Calu3 (cell line): ENCODE data around the gene SH3PXD2B. TPM values are rescaled to one million over a fixed set of nuclear protein-coding genes. Genes with fewer than 3 reads are reported as not detected.

Experiments used
- BruUV-seq: library from RNA; stranded (reverse); fragments of 400-500 nt; replicated peaks from 2 replicates; lab custom pipeline; 2021; lab: Mats Ljungman, UMichigan
- CTCF ChIA-PET: fragments of 300-600 bp; sonication (Branson Sonifier 250); formaldehyde crosslinking; loops from one replicate; lab custom pipeline; 2022; ENCODE audit warnings: antibody characterized with exemption; lab: Charles Lee
- DNase-seq: peaks from one replicate; pipeline ENCODE4 v3.0.0; 2022
- H3K27ac Mint-ChIP-seq: one replicate; pipeline ENCODE4 v1.8.0; 2022; ENCODE audit warnings: mixed read lengths; ENCODE audit not compliant: unreplicated experiment
- H3K27me3 Mint-ChIP-seq: one replicate; pipeline ENCODE4 v1.8.0; 2022; ENCODE audit warnings: mixed read lengths; ENCODE audit not compliant: unreplicated experiment
- H3K36me3 Mint-ChIP-seq: one replicate; pipeline ENCODE4 v1.8.0; 2022; ENCODE audit warnings: mild to moderate bottlenecking, moderate library complexity, mixed read lengths; ENCODE audit not compliant: insufficient read depth, unreplicated experiment
- H3K4me1 Mint-ChIP-seq: one replicate; pipeline ENCODE4 v1.8.0; 2022; ENCODE audit warnings: mild to moderate bottlenecking, low read depth, mixed read lengths; ENCODE audit not compliant: unreplicated experiment
- H3K4me3 Mint-ChIP-seq: one replicate; pipeline ENCODE4 v1.8.0; 2022; ENCODE audit warnings: mild to moderate bottlenecking, low read depth, moderate library complexity, mixed read lengths; ENCODE audit not compliant: unreplicated experiment
- H3K9me3 Mint-ChIP-seq: one replicate; pipeline ENCODE4 v1.8.0; 2022; ENCODE audit warnings: low read depth, mixed read lengths; ENCODE audit not compliant: unreplicated experiment
- CTCF ChIP-seq: fragments of 200-600 bp; IDR thresholded peaks from one replicate; pipeline ENCODE4 v1.8.0; 2022; ENCODE audit warnings: antibody characterized with exemption; ENCODE audit not compliant: unreplicated experiment
- intact Hi-C: fragments of 100-400 bp; cut with micrococcal nuclease; formaldehyde crosslinking; loops from one replicate; pipeline ENCODE4 v1.10.0; 2022; ENCODE audit not compliant: unreplicated experiment
- total RNA-seq: library from RNA; stranded (reverse); gene quantifications from 2 replicates; pipeline ENCODE4 v1.2.3, GENCODE V29; 2022

SH3PXD2B gene
- total RNA-seq, 1 experiment from 2014 or later: 25.6 TPM

DNA sequence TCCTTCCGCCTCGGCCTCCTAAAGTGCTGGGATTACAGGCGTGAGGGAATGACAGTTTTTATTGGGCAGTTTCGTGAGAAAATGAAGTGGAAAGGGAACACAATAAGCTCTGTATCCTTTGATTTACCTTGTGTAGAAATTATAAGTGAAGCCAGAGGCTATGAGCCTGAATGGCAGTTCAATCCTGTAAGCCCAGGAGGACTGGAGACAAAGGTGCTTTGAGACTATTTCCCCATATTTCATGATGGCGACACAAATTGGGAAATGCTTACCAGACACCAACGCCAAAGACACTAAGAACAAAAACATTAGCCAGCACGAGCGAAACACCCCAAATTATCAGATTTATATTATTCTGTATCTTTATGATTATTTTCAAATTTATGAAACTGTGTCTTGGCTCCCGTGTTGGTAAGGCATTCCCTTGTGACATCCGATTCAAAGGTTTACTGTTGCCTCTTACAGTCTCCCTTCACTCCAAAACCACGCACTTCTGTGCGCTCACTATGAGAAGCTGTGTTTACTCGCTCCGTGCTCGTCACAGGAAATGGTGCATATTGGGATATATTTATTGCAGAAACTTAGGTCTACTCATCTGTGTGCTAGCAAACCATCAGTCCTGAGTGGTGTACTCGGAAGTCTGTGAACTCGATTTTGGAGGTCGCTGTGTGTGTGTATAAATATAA, 73.9 kb downstream of the SH3PXD2B start:
- TF ChIP-seq CTCF: no peak
- Mint-ChIP-seq H3K27me3 (no peaks in the 10 kb centered on the region), H3K9me3 (no peaks in the 10 kb centered on the region), H3K36me3 (peaks cover 19% of the 10 kb centered on the region), H3K4me1 (peaks cover 35% of the 10 kb centered on the region), H3K27ac (no peak overlapping the region), H3K4me3 (no peak overlapping the region)
- no TSS peak for BruUV-seq
- DNase-seq: no peak
- CTCF ChIA-PET: no interaction called here
- intact Hi-C loops: no loop called here

- intact Hi-C loops: no loop called here
- no peaks in the 10 kb centered on the region for H3K27me3 Mint-ChIP-seq
- H3K4me1 Mint-ChIP-seq: peaks cover 33% of the 10 kb centered on the region
- no TSS peak for BruUV-seq
- H3K9me3 Mint-ChIP-seq: no peaks in the 10 kb centered on the region
- peaks cover 19% of the 10 kb centered on the region for H3K36me3 Mint-ChIP-seq
- no peak overlapping the region for H3K4me3 Mint-ChIP-seq
- H3K27ac Mint-ChIP-seq: no peak overlapping the region
- CTCF ChIA-PET: interaction anchor here (0.5 kb wide), 1 partner anchor 75 kb away, joined by 5 read pairs; no protein-coding TSS in a partner anchor
- TF ChIP-seq CTCF: no peak
- no peak for DNase-seq
Measured at GRCh38 chr5:172379481-172379880, 74.8 kb downstream of the SH3PXD2B start.

- Mint-ChIP-seq H3K9me3 (no peaks in the 10 kb centered on the region), H3K27me3 (no peaks in the 10 kb centered on the region), H3K4me3 (no peak overlapping the region), H3K36me3 (peaks cover 19% of the 10 kb centered on the region), H3K4me1 (peaks cover 17% of the 10 kb centered on the region), H3K27ac (no peak overlapping the region)
- intact Hi-C loops: no loop called here
- no TSS peak for BruUV-seq
- no peak for TF ChIP-seq CTCF
- CTCF ChIA-PET: interaction anchor here (0.9 kb wide), 1 partner anchor 14 kb away, joined by 3 read pairs; no protein-coding TSS in a partner anchor
- DNase-seq: no peak
Measured at GRCh38 chr5:172377856-172378255, 76.5 kb downstream of the SH3PXD2B start.

GRCh38 chr5:172377438-172377837, 76.9 kb downstream of the SH3PXD2B start:
- TF ChIP-seq CTCF: no peak
- Mint-ChIP-seq H3K36me3 (peaks cover 19% of the 10 kb centered on the region), H3K27me3 (no peaks in the 10 kb centered on the region), H3K27ac (no peak overlapping the region), H3K4me3 (no peak overlapping the region), H3K4me1 (peaks cover 13% of the 10 kb centered on the region), H3K9me3 (no peaks in the 10 kb centered on the region)
- DNase-seq: no peak
- CTCF ChIA-PET: interaction anchor here (0.9 kb wide), 1 partner anchor 14 kb away, joined by 3 read pairs; no protein-coding TSS in a partner anchor
- intact Hi-C loops: no loop called here
- BruUV-seq: no TSS peak
